Measurements from ENCODE around the gene PYGL. TPM values are rescaled to one million over a fixed set of nuclear protein-coding genes. Genes with fewer than 3 reads are reported as not detected.
"Not testable (repeated sequence)": the region's sequence is repeated elsewhere in the genome, so short reads cannot be mapped to it uniquely, and the experiment has no call there.

Gene PYGL
- total RNA-seq, 1 experiment from 2014 or later: 75.6 TPM

DNA sequence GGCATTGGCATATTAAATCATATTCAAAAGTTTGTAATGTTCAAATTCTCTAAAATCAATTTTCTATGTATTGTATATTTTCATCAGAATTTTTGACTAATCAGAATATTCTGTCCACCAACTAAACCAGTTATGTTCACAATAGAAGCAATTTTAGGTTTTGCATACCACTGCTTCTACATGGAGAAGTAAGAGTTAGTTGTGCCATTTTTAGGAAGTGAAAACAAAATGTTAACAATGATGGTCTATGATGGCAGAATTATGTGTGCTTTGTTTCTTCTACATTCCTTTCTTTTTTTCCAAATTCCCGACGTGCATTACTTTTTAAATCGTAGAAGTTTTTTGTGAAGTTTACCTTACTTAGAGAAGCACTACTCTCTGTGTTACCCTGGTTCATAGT is 42.9 kb downstream of the PYGL start:
- H2AFZ ChIP-seq: no peak overlapping the region
- H3K4me1 ChIP-seq (replicated peaks; ENCODE audit: insufficient read depth): no peaks in the 10 kb centered on the region
- no peaks in the 10 kb centered on the region for H3K9me3 ChIP-seq (ENCODE audit: insufficient read depth, low read depth)
- no peaks in the 10 kb centered on the region for H3F3A ChIP-seq (ENCODE audit: insufficient read depth, low read depth)
- ChIA-PET POLR2A (ENCODE audit: unreplicated experiment) (no interaction called here), CTCF (no interaction called here)
- H3K9me2 ChIP-seq (ENCODE audit: insufficient read depth): no peaks in the 10 kb centered on the region
- no peaks in the 10 kb centered on the region for H3K27me3 ChIP-seq (ENCODE audit: insufficient read depth, low read depth)
- H3K4me3 ChIP-seq: no peak overlapping the region
- intact Hi-C loops (cut with micrococcal nuclease; ENCODE audit: unreplicated experiment): no loop called here
- no peak overlapping the region for H3K4me2 ChIP-seq
- H3K79me2 ChIP-seq (ENCODE audit: low read depth): no peaks in the 10 kb centered on the region
- H4K20me1 ChIP-seq (ENCODE audit: insufficient read depth): no peaks in the 10 kb centered on the region
- DNase-seq: no peak
- TF ChIP-seq, protein P1, sequence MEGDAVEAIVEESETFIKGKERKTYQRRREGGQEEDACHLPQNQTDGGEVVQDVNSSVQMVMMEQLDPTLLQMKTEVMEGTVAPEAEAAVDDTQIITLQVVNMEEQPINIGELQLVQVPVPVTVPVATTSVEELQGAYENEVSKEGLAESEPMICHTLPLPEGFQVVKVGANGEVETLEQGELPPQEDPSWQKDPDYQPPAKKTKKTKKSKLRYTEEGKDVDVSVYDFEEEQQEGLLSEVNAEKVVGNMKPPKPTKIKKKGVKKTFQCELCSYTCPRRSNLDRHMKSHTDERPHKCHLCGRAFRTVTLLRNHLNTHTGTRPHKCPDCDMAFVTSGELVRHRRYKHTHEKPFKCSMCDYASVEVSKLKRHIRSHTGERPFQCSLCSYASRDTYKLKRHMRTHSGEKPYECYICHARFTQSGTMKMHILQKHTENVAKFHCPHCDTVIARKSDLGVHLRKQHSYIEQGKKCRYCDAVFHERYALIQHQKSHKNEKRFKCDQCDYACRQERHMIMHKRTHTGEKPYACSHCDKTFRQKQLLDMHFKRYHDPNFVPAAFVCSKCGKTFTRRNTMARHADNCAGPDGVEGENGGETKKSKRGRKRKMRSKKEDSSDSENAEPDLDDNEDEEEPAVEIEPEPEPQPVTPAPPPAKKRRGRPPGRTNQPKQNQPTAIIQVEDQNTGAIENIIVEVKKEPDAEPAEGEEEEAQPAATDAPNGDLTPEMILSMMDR (conservative IDR thresholded peaks at IDR 0.05): no peak
- no peak for TF ChIP-seq EZH2 (IDR thresholded peaks at IDR 0.05; ENCODE audit: low read depth)
- 0 out of 2 replicates have a peak, but pooled peaks cover 11% of the 10 kb centered on the region for H3K36me3 ChIP-seq (ENCODE audit: low read depth)
- BruUV-seq (replicated peaks): no TSS peak
- H3K27ac ChIP-seq: no peak overlapping the region

DNA sequence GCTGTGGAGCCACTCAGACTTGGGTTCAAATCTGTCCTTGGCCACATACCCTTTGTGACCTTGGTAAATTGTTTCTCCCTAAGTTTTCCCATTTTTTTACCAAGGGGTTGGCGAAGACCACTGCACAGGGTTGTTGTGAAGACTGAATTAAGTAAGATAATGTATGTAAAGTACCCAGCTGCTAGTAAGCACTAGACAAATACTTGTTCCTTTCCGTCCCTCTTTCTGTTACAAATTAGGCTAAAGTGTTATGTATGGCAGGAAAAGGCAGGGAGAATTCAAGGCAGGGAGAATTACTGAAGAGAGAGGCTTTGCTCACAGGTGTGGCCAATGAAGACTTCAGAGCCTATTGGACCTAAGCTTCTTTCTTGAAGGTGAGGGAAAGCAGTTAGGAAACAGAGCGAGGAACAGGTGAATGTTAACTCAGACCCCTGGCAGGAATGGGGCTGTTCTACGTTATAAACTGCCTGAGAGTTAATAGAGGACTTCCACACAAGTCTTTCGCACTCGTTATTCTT is 46.6 kb downstream of the PYGL start:
- CTCF ChIA-PET: no interaction called here

DNA sequence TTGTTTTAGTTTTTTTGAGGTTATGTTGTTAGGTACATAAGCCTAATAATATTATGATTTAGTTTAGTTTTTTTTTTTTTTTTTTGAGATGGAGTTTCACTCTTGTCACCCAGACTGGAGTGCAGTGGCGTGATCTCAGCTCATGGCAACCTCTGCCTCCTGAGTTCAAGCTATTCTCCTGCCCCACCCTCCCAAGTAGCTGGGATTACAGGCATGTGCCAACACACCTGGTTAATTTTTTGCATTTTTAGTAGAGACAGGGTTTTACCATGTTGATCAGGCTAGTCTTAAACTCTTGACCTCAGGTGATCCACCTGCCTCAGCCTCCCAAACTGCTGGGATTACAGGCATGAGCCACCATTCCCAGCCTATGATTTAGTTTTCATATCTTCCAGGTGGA is 47.3 kb downstream of the PYGL start:
- intact Hi-C loops (cut with micrococcal nuclease; ENCODE audit: unreplicated experiment): not testable (repeated sequence)

More for the DNA sequence above, 46.6 kb downstream of the PYGL start:
- H3K4me2 ChIP-seq: no peak overlapping the region
- H3K4me1 ChIP-seq (replicated peaks; ENCODE audit: insufficient read depth): no peaks in the 10 kb centered on the region
- H3K9me2 ChIP-seq (ENCODE audit: insufficient read depth): no peaks in the 10 kb centered on the region
- no peak overlapping the region for H3K27ac ChIP-seq
- no peaks in the 10 kb centered on the region for H3K9me3 ChIP-seq (ENCODE audit: insufficient read depth, low read depth)
- POLR2A ChIA-PET (ENCODE audit: unreplicated experiment): no interaction called here
- no peak overlapping the region for H3K4me3 ChIP-seq
- BruUV-seq (replicated peaks): no TSS peak
- H2AFZ ChIP-seq: no peak overlapping the region
- DNase-seq: no peak
- H3F3A ChIP-seq (ENCODE audit: insufficient read depth, low read depth): no peaks in the 10 kb centered on the region
- no peaks in the 10 kb centered on the region for H3K27me3 ChIP-seq (ENCODE audit: insufficient read depth, low read depth)
- no peaks in the 10 kb centered on the region for H3K36me3 ChIP-seq (ENCODE audit: low read depth)
- no peaks in the 10 kb centered on the region for H4K20me1 ChIP-seq (ENCODE audit: insufficient read depth)
- H3K79me2 ChIP-seq (ENCODE audit: low read depth): no peaks in the 10 kb centered on the region
- intact Hi-C loops (cut with micrococcal nuclease; ENCODE audit: unreplicated experiment): no loop called here
- TF ChIP-seq EZH2 (IDR thresholded peaks at IDR 0.05; ENCODE audit: low read depth): no peak
- TF ChIP-seq, protein P1 (conservative IDR thresholded peaks at IDR 0.05): no peak

GRCh38 chr14:50896421-50896820 is 47.9 kb downstream of the PYGL start:
- H3K4me1 ChIP-seq (replicated peaks; ENCODE audit: insufficient read depth); CTCF ChIA-PET; H3K4me3 ChIP-seq; H3K27ac ChIP-seq; POLR2A ChIA-PET (ENCODE audit: unreplicated experiment); BruUV-seq (replicated peaks); H3K27me3 ChIP-seq (ENCODE audit: insufficient read depth, low read depth); H3K79me2 ChIP-seq (ENCODE audit: low read depth); intact Hi-C loops (cut with micrococcal nuclease; ENCODE audit: unreplicated experiment); H3K4me2 ChIP-seq; H3K9me2 ChIP-seq (ENCODE audit: insufficient read depth); H3F3A ChIP-seq (ENCODE audit: insufficient read depth, low read depth); H2AFZ ChIP-seq; DNase-seq; H3K36me3 ChIP-seq (ENCODE audit: low read depth); H3K9me3 ChIP-seq (ENCODE audit: insufficient read depth, low read depth); H4K20me1 ChIP-seq (ENCODE audit: insufficient read depth): not testable (repeated sequence)

More for the DNA sequence above, 47.3 kb downstream of the PYGL start:
- H3K9me3 ChIP-seq (ENCODE audit: insufficient read depth, low read depth); H3K27ac ChIP-seq; H3K79me2 ChIP-seq (ENCODE audit: low read depth); H3F3A ChIP-seq (ENCODE audit: insufficient read depth, low read depth); H4K20me1 ChIP-seq (ENCODE audit: insufficient read depth); H3K36me3 ChIP-seq (ENCODE audit: low read depth); H3K4me3 ChIP-seq; H2AFZ ChIP-seq; H3K4me2 ChIP-seq; H3K4me1 ChIP-seq (replicated peaks; ENCODE audit: insufficient read depth); BruUV-seq (replicated peaks); H3K9me2 ChIP-seq (ENCODE audit: insufficient read depth); H3K27me3 ChIP-seq (ENCODE audit: insufficient read depth, low read depth); POLR2A ChIA-PET (ENCODE audit: unreplicated experiment); DNase-seq; CTCF ChIA-PET: not testable (repeated sequence)

Measured in PC-9 (cell line).